H1 (cell line): ENCODE measurements around the gene KCNK4.

Source experiments
- CHD2 ChIP-seq: IDR thresholded peaks from 2 replicates; pipeline ENCODE4 v1.6.1; 2012; ENCODE audit warnings: low read length, improper control_type of control experiment
- EZH2 ChIP-seq: fragments of 200-600 bp; sonication (generic); IDR thresholded peaks from 2 replicates; pipeline ENCODE4 v1.7.1; 2012; ENCODE audit warnings: low read depth, mild to moderate bottlenecking, moderate library complexity, low read length, inconsistent platforms; ENCODE audit not compliant: severe bottlenecking
- TAF1 ChIP-seq: IDR thresholded peaks from 2 replicates; pipeline ENCODE4 v1.6.1; 2011; ENCODE audit warnings: mild to moderate bottlenecking, low read depth, low read length
- TAF7 ChIP-seq: optimal IDR thresholded peaks from 2 replicates; pipeline ENCODE3; 2011; ENCODE audit warnings: low read depth, mild to moderate bottlenecking, inconsistent platforms, low read length, moderate library complexity, borderline replicate concordance
- TF ChIP-seq, protein P1 (sequence below), 3 experiments: IDR thresholded peaks; 1 replicate in 2 of 3; 2 replicates in 1 of 3; pipeline versions ENCODE4 v1.5.1 to v1.6.1; 2011; ENCODE audit warnings: low read length in 3 of 3, mild to moderate bottlenecking in 3 of 3, inconsistent platforms in 2 of 3, low read depth in 1 of 3, moderate library complexity in 1 of 3; ENCODE audit not compliant: insufficient read depth in 1 of 3; ENCODE audit errors: control extremely low read depth in 1 of 3

DNA sequence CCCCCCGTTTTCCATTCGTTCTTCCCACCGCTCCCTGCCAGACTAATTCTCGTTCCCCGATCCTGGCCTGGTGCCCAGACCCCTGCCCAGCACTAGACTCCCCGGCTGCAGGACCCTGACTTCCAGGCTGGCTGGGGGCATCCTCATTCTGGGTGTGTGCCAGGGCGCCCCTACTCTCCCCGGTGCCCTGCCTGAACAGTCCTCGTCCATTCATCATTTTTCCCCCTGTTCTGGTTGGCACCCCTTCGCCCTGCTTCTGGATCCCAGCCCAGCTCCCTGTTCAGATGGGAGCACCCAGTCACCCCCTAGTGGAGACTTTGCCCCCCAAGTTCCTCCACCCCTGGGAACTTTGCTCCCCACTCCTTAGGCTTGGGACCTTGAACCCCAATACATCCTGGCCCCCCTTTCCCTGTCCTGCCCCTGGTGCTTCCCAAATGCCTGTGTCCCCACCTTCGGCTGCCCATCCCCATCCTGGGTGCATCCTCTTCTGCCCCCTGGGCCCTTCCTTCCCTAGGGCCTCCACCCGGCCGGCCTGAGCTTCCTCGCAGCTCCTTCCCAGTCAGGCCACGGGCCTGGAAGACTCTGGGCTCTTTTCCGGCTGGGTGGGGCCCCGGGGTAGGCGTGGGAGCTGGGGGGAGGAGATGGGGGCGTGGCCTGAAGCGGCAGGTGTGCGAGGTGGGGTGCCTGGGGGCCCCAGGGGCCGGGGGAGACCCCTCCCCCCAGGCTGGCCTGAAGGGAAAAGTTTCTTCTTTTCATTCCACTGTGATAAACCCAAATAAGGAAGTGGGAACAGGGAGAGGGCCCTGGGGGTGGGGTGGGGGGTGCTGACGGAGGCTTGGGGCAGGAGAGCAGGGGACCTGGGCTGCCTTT, 38.9 kb upstream of the KCNK4 start:
- TF ChIP-seq TAF1 (no peak), EZH2 (no peak), TAF7 (peak; percentile 62), CHD2 (no peak)
- TF ChIP-seq, protein P1, sequence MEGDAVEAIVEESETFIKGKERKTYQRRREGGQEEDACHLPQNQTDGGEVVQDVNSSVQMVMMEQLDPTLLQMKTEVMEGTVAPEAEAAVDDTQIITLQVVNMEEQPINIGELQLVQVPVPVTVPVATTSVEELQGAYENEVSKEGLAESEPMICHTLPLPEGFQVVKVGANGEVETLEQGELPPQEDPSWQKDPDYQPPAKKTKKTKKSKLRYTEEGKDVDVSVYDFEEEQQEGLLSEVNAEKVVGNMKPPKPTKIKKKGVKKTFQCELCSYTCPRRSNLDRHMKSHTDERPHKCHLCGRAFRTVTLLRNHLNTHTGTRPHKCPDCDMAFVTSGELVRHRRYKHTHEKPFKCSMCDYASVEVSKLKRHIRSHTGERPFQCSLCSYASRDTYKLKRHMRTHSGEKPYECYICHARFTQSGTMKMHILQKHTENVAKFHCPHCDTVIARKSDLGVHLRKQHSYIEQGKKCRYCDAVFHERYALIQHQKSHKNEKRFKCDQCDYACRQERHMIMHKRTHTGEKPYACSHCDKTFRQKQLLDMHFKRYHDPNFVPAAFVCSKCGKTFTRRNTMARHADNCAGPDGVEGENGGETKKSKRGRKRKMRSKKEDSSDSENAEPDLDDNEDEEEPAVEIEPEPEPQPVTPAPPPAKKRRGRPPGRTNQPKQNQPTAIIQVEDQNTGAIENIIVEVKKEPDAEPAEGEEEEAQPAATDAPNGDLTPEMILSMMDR (IDR thresholded peaks at IDR 0.05; ENCODE audit: control extremely low read depth in 1 of 3, insufficient read depth in 1 of 3, low read depth in 1 of 3, low read length in 3 of 3) = peak in 1 of 3 experiments; percentile 36; a peak in 1 of 4 replicates
